ENCODE measurements around the gene TLR6. TPM values are rescaled to one million over a fixed set of nuclear protein-coding genes. Genes with fewer than 3 reads are reported as not detected.

Gene TLR6
- total RNA-seq, 1 donor from 2014 or later, result 1.7 TPM

DNA sequence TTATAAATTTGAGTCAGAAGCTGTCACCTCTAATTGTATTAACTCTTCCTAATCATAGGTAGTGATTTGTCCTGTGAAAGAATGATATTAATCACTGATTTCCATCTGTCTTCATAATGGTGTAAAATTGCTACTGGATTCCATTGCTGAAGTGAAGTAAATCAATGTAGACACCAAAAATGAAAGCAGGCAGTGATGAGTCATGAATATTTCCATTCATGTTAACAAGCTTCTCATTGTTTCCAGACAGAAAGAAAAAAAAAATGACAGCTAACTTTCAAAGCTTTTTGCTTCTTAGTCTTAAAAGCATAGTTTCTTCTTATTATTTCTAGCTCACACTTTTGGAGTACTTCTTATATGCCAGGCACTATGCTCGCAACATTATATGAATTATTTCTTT, 32.5 kb upstream of the TLR6 start:
- peaks cover 4% of the 10 kb centered on the region for H3K9me3 Mint-ChIP-seq
- no peaks in the 10 kb centered on the region for H3K27me3 Mint-ChIP-seq (ENCODE audit: insufficient read depth)
- H3K27ac Mint-ChIP-seq, result peak overlapping the region; percentile 91
- H3K36me3 Mint-ChIP-seq (ENCODE audit: low read depth), result peaks cover 6% of the 10 kb centered on the region
- no peak for DNase-seq (ENCODE audit: low spot score)
- intact Hi-C loops (cut with micrococcal nuclease), result loop anchor here (1.0 to 2.0 kb wide), 10 partner anchors 22 to 757 kb away; partner anchors contain the start of genes FAM114A1, TLR1, TLR6 and TMEM156
- H3K4me3 Mint-ChIP-seq, result peak overlapping the region; percentile 63
- H3K4me1 Mint-ChIP-seq (ENCODE audit: low read depth), result peaks cover 41% of the 10 kb centered on the region

DNA sequence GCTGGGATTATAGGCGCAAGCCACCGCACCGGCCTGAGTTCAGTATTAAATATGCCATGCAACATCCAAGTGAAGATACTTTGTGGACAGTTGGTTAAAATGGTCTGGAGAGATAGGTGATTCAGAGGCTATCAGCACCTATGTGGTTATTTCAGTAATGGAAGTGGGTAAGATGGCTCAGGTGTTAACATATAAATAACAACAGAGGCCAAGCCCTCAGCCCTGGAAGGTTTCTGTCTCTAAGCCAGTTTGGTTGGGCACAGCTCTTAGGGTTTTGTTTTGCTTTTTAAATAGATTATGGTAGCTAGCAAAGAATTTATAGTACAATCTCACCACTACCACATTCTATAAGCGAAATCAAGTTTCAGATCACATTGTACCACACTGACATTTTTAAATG, 27.6 kb upstream of the TLR6 start:
- Mint-ChIP-seq H3K36me3 (ENCODE audit: low read depth) (peaks cover 4% of the 10 kb centered on the region), H3K27me3 (ENCODE audit: insufficient read depth) (no peaks in the 10 kb centered on the region), H3K27ac (no peak overlapping the region), H3K4me3 (no peak overlapping the region), H3K4me1 (ENCODE audit: low read depth) (peaks cover 26% of the 10 kb centered on the region), H3K9me3 (no peaks in the 10 kb centered on the region)
- DNase-seq (ENCODE audit: low spot score), result no peak
- intact Hi-C loops (cut with micrococcal nuclease), result no loop called here

DNA sequence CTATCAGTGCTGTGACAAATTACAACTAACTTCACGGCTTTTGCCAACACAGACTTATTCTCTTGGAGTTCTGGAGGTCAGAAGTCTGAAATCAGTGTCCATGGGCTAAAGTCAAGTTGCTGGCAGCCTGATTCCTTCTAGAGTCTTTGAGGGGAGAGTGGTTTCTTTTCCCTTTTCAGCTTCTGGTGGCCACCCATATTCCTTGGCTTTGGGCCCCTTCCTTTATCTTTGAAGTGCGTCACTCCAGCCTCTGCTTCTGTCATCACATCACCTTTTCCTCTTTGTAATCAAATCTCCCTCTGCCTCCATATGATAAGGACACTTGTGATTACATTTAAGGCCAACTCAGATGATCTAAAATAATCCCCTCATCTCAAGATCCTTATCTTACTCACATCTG, 20.0 kb upstream of the TLR6 start:
- H3K4me3 Mint-ChIP-seq, result no peak overlapping the region
- no peaks in the 10 kb centered on the region for H3K36me3 Mint-ChIP-seq (ENCODE audit: low read depth)
- DNase-seq (ENCODE audit: low spot score), result no peak
- H3K9me3 Mint-ChIP-seq, result no peaks in the 10 kb centered on the region
- no peak overlapping the region for H3K27ac Mint-ChIP-seq
- intact Hi-C loops (cut with micrococcal nuclease), result no loop called here
- no peaks in the 10 kb centered on the region for H3K4me1 Mint-ChIP-seq (ENCODE audit: low read depth)
- H3K27me3 Mint-ChIP-seq (ENCODE audit: insufficient read depth), result peaks cover 23% of the 10 kb centered on the region

DNA sequence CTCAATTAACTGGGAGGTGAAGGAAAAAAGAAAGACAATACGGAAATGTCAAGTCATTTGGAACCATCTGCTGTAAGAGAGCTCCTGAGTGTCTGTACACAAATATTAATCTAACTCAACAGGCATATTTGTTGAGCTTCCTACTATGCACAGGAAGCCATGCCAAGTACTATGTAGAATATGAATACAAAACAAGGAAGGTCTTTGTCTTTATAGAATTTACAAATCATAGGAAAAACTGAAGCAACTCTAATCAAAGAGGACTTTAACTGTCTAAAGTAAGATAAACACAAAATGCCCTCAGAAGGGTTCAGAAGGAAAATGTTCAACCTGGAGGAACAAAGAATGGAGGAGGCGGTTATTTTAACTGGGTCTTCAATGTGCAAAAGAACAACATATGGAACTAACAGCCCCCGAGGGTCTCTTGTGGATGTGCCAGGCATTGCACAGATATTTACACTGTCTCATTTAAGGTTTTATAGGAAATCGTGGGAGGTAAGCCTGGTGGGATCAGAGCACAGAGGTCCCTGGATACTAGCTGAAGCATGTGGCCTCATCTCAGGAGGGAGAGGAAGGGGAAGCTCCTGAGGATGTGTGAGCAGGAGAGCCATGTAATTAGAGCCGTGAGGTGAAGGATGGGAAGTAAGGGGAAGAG, 16.8 kb upstream of the TLR6 start:
- no peaks in the 10 kb centered on the region for H3K9me3 Mint-ChIP-seq
- no peaks in the 10 kb centered on the region for H3K4me1 Mint-ChIP-seq (ENCODE audit: low read depth)
- intact Hi-C loops (cut with micrococcal nuclease), result no loop called here
- H3K27me3 Mint-ChIP-seq (ENCODE audit: insufficient read depth), result peaks cover 24% of the 10 kb centered on the region
- DNase-seq (ENCODE audit: low spot score), result no peak
- no peak overlapping the region for H3K4me3 Mint-ChIP-seq
- no peaks in the 10 kb centered on the region for H3K36me3 Mint-ChIP-seq (ENCODE audit: low read depth)
- no peak overlapping the region for H3K27ac Mint-ChIP-seq

DNA sequence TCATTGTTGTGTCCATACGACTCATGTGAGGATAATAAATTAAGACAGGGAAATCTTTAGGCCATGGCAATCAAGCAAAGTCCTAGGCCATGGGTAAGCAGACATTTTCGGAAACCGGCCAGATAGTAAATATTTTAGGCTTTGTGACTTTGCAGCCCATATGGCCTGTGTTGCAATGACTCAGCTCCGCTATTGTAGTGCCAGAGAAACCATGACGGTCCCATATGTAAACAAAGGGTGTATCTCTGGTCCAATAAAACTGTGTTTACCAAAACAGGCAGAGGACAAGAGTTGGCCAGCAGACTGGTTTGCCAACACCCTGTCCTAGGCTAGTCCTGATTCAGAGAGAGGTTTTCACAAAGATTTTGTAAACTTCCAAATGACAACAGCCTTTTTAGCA, 16.0 kb upstream of the TLR6 start:
- Mint-ChIP-seq H3K4me3 (no peak overlapping the region), H3K9me3 (no peaks in the 10 kb centered on the region), H3K4me1 (ENCODE audit: low read depth) (no peaks in the 10 kb centered on the region), H3K36me3 (ENCODE audit: low read depth) (no peaks in the 10 kb centered on the region), H3K27me3 (ENCODE audit: insufficient read depth) (peaks cover 24% of the 10 kb centered on the region), H3K27ac (no peak overlapping the region)
- intact Hi-C loops (cut with micrococcal nuclease), result no loop called here
- DNase-seq (ENCODE audit: low spot score), result no peak

DNA sequence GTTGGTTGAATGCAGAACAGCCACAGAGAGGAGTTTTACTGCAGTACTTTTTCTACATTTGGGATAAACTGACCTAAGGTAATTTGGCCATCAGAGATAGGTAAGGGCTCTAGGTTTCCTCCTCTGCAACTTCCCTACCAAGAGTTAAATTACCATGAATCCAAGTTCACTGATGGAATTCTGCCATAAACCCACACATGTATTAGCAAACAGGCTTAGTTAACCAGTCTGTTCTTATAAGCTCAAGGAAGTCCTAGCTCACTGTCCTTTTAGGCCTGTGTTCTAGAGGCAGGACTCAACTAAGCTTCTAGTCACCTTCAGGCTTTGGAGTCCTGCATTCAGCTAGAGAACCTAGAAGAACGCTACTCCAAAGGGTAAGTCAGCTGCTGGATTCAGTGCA, 15.0 kb upstream of the TLR6 start:
- H3K27me3 Mint-ChIP-seq (ENCODE audit: insufficient read depth), result peaks cover 24% of the 10 kb centered on the region

DNA sequence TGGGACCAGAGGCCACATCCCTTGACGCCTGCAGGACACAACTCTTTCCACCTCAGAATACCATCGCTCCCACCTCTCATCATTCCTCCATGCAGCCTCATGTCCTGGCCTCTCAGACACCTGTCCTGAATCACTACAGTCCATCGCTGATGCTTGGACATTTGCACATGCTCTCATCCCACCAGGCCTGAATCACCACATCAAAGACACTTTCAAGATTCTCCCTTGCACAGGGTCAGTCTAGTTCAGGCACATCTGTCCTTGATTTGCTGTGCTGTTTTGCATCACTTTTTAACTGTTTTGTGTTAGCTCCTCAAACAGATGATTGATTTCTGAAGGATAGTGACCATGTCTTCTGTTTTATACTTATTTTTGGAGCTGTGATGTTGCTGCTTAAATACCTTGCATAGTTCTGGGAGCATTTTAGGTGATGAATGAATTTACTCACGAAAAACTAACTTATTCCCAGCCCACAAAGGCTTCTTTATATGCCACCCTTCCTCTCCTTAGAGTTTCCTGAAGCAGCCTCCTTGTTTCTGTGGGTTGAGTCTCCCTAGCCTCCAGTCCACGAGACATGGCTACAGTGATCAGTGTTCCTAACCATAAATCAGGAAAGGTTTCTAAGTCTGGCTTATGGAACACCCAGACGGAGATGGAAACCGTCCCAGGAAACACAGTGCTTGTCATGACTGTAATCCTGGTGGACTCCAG, 13.6 kb upstream of the TLR6 start:
- no peak overlapping the region for H3K27ac Mint-ChIP-seq
- H3K36me3 Mint-ChIP-seq (ENCODE audit: low read depth), result peaks cover 2% of the 10 kb centered on the region
- H3K4me1 Mint-ChIP-seq (ENCODE audit: low read depth), result peaks cover 12% of the 10 kb centered on the region
- no peak overlapping the region for H3K4me3 Mint-ChIP-seq
- H3K9me3 Mint-ChIP-seq, result no peaks in the 10 kb centered on the region
- peaks cover 21% of the 10 kb centered on the region for H3K27me3 Mint-ChIP-seq (ENCODE audit: insufficient read depth)
- DNase-seq (ENCODE audit: low spot score), result no peak
- intact Hi-C loops (cut with micrococcal nuclease), result no loop called here

More for the DNA sequence above, 15.0 kb upstream of the TLR6 start:
- peaks cover 5% of the 10 kb centered on the region for H3K4me1 Mint-ChIP-seq (ENCODE audit: low read depth)
- no peaks in the 10 kb centered on the region for H3K9me3 Mint-ChIP-seq
- intact Hi-C loops (cut with micrococcal nuclease), result no loop called here
- peaks cover 2% of the 10 kb centered on the region for H3K36me3 Mint-ChIP-seq (ENCODE audit: low read depth)
- no peak overlapping the region for H3K27ac Mint-ChIP-seq
- DNase-seq (ENCODE audit: low spot score), result no peak
- no peak overlapping the region for H3K4me3 Mint-ChIP-seq

DNA sequence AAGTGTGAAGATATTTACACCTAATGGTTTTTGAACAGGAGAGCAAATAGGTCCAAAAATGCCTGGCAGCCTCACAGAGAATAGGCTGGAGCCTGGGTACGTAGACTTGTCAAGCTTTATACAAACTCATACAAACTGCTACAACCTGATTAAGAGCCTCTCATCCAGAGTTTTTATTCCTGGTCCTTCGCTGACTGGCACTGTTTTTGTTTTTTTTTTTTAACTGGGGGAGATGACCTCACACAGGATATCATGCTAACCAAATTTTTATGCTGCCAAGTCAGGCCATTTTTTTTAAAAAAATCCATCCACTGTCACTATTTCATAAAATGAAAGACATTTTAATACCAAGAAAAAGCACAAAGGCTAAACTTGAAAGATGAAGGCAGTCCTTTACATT, 12.9 kb upstream of the TLR6 start:
- Mint-ChIP-seq H3K9me3 (no peaks in the 10 kb centered on the region), H3K4me1 (ENCODE audit: low read depth) (peaks cover 13% of the 10 kb centered on the region), H3K36me3 (ENCODE audit: low read depth) (peaks cover 2% of the 10 kb centered on the region), H3K27me3 (ENCODE audit: insufficient read depth) (peaks cover 15% of the 10 kb centered on the region), H3K27ac (no peak overlapping the region), H3K4me3 (no peak overlapping the region)
- no peak for DNase-seq (ENCODE audit: low spot score)
- intact Hi-C loops (cut with micrococcal nuclease), result no loop called here

DNA sequence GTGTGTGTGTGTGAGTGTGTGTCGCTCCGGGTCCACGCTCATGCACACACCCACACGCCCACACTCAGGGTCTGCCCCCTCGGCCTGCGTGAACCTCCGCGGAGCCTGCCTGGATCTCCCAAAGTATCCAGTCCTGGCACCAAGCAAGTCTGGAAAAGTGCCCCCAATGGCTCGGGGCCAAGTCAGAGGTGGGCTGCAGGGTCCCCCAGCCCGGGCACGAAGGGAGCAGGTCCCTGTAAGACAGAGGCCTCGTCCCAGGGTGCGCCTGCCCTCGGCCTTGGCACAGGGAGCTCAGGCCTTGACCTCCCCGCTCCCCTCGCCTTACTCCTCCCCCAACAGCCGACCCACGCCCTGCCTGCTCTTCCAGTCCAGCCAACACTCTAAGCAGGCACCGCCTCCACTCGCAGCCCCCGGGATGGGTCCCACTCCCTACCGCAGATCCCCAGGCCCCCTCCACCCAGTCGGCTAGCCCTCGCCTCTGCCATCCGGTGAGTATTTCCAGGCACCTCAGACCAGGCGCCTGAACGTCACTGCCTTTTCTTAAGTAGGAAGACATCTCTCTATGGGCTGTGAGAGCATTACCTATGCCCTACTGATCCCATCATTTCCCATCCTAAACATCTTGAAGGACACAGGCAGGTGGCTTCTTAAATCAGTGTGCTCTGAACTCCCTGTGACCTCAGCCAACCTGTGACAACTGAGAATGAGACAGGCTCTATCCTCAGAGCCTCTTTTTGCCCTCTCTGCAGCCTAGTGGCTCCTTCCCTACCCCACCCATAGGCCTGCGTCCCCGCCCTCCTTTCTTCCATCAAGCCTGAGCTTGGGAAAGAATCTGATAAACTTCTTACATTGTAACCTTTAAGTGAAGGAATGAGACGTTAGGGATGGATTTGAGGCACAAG, 11.7 kb upstream of the TLR6 start:
- no peak overlapping the region for H3K27ac Mint-ChIP-seq
- peak overlapping the region; percentile 73 for H3K4me3 Mint-ChIP-seq
- H3K36me3 Mint-ChIP-seq (ENCODE audit: low read depth), result peaks cover 2% of the 10 kb centered on the region
- no peaks in the 10 kb centered on the region for H3K9me3 Mint-ChIP-seq
- no peak for DNase-seq (ENCODE audit: low spot score)
- H3K4me1 Mint-ChIP-seq (ENCODE audit: low read depth), result peaks cover 13% of the 10 kb centered on the region
- peaks cover 10% of the 10 kb centered on the region for H3K27me3 Mint-ChIP-seq (ENCODE audit: insufficient read depth)
- intact Hi-C loops (cut with micrococcal nuclease), result no loop called here

DNA sequence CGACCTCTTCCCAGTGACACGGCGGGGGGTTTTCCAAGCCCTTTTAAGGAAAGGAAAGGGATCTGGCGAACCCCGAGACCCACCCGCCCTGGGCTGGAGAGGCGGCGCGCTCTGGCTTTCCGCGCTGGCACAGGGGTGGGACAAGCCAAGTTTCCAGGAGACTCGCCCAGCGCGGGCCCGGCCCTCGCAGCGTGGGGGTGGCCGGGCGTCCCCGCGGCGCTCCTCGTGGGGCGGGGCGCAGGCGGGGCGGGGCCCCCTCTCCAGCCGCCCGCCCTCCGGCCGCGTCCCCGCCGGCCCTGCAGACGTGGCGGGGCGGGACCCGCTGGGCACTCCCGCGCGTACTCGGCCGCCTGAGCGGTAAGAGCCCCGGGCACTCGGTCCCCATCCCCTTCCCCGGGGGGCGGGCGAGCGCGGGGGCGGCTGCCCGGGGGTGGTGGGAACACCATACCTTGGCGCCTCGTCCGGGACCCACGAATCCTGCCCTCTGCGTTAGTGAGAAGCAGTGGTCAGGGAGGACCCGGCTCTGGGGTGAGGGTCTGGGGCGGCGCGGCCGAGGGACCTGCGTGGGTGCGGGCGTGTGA, 11.0 kb upstream of the TLR6 start, which contains the start of gene FAM114A1:
TSS of gene FAM114A1 (plus strand) at position 329 of the 581 bp plus-strand sequence. CDS start 10,273 bp downstream, outside the sequence.
- Mint-ChIP-seq H3K4me1 (ENCODE audit: low read depth) (peaks cover 13% of the 10 kb centered on the region), H3K27ac (no peak within 1 kb of the TSS), H3K27me3 (ENCODE audit: insufficient read depth) (peaks cover 3% of the 10 kb centered on the region), H3K36me3 (ENCODE audit: low read depth) (peaks cover 2% of the 10 kb centered on the region), H3K9me3 (no peaks in the 10 kb centered on the region), H3K4me3 (peak within 1 kb of the TSS; percentile 80)
- intact Hi-C loops (cut with micrococcal nuclease), result loop anchor here (1.0 kb wide), 2 partner anchors 10 to 22 kb away; no protein-coding TSS in a partner anchor
- peak; percentile 43 for DNase-seq (ENCODE audit: low spot score)

DNA sequence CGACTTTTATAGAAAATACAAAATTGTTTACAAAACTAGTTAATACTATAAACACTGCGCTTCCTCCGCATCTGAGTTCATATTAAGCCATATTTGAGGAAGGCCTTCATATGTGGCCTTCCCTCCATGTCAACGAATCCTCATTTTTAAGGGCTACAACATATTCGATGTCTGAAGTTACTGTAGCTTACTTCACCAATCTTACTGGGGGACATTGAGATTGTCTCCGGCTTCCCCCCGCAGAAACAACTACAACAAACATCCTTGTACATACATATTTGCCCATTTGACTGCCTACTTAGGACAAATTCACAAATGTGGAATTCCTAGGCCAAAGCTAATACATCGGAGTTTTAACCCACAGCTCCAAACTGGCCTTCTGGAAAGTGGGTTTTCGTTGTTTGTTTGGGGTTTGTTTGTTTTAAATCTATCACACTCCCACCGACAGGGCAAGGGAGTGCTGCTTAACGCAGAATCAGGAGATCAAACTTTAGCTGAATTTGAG, 10.4 kb upstream of the TLR6 start:
- peak overlapping the region; percentile 80 for H3K4me3 Mint-ChIP-seq
- no peaks in the 10 kb centered on the region for H3K9me3 Mint-ChIP-seq
- H3K27ac Mint-ChIP-seq, result no peak overlapping the region

DNA sequence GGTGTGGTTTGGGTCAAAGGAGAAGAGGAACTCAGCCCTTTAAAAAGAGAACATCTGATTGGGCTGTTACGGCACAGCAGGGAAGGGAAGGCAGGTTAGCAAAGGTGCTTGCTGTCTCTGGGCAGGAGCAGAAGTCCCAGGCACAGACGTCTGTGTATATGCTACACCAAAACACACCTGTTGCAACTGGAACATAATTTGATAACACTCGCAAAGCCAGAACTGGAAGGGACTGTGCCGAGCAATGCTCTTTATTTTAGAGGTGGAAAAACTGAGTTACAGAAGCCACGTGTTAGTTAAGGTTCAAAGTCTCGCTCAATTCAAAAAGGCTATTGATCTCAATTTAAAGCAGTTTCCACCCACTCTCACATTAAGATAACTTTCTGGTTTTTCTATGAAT, 8.8 kb upstream of the TLR6 start:
- H3K4me3 Mint-ChIP-seq, result peak overlapping the region; percentile 28
- H3K4me1 Mint-ChIP-seq (ENCODE audit: low read depth), result peaks cover 29% of the 10 kb centered on the region
- H3K36me3 Mint-ChIP-seq (ENCODE audit: low read depth), result peaks cover 2% of the 10 kb centered on the region
- H3K27ac Mint-ChIP-seq, result no peak overlapping the region
- no peaks in the 10 kb centered on the region for H3K9me3 Mint-ChIP-seq
- intact Hi-C loops (cut with micrococcal nuclease), result no loop called here
- DNase-seq (ENCODE audit: low spot score), result no peak
- peaks cover 2% of the 10 kb centered on the region for H3K27me3 Mint-ChIP-seq (ENCODE audit: insufficient read depth)

More for the DNA sequence above, 10.4 kb upstream of the TLR6 start:
- H3K27me3 Mint-ChIP-seq (ENCODE audit: insufficient read depth), result peaks cover 2% of the 10 kb centered on the region
- intact Hi-C loops (cut with micrococcal nuclease), result loop anchor here (1.0 kb wide), 2 partner anchors 10 to 22 kb away; no protein-coding TSS in a partner anchor
- peaks cover 2% of the 10 kb centered on the region for H3K36me3 Mint-ChIP-seq (ENCODE audit: low read depth)
- no peak for DNase-seq (ENCODE audit: low spot score)
- H3K4me1 Mint-ChIP-seq (ENCODE audit: low read depth), result peaks cover 14% of the 10 kb centered on the region
